ENCODE measurements around the gene CARD9.

Gene CARD9

GRCh38 chr9:136376457-136376856 lies 3.0 kb upstream of the CARD9 start:
- ChIA-PET CTCF (interaction anchor here (0.6 to 1.0 kb wide), 2 partner anchors 10 to 13 kb away, joined by 3 to 4 read pairs; partner anchors contain the start of gene DNLZ), POLR2A (interaction anchor here (1.8 to 1.9 kb wide), 2 partner anchors 10 to 13 kb away, joined by 5 to 16 read pairs; partner anchors contain the start of gene DNLZ)
- H3K36me3 ChIP-seq (ENCODE audit: control insufficient read depth in 2 of 2, insufficient read depth in 1 of 2, low read length in 2 of 2), result peaks cover 0 to 69% of the 10 kb centered on the region in 2 experiments; a peak in 1 of 3 replicates

GRCh38 chr9:136375096-136375495 lies 1.6 kb upstream of the CARD9 start:
- no peak overlapping the region for H3K27ac ChIP-seq (ENCODE audit: extremely low read depth, low read depth, low read length)
- TF ChIP-seq ZNF114 (tag by site-specific recombination; IDR thresholded peaks at IDR 0.05) (no peak), HOXC10 (CRISPR knock-in tag; IDR thresholded peaks at IDR 0.05) (no peak)
- no peaks in the 10 kb centered on the region for H3K4me1 ChIP-seq (ENCODE audit: control insufficient read depth, insufficient read depth, low read length)
- H3K4me3 ChIP-seq (ENCODE audit: low read depth, low read length), result no peak overlapping the region
- H3K36me3 ChIP-seq (ENCODE audit: control insufficient read depth in 2 of 2, insufficient read depth in 1 of 2, low read length in 2 of 2), result peaks cover 0 to 56% of the 10 kb centered on the region in 2 experiments; a peak in 1 of 3 replicates
- H3K9me3 ChIP-seq (ENCODE audit: control insufficient read depth, insufficient read depth, low read depth, low read length), result no peaks in the 10 kb centered on the region
- CTCF ChIA-PET, result interaction anchor here (1.4 kb wide), 1 partner anchor 12 kb away, joined by 16 read pairs; the partner anchor contains the start of gene DNLZ
- POLR2A ChIA-PET, result interaction anchor here (1.3 to 2.1 kb wide), 3 partner anchors 9 to 12 kb away, joined by 4 to 10 read pairs (median 7); partner anchors contain the start of gene DNLZ

More at GRCh38 chr9:136376457-136376856, 3.0 kb upstream of the CARD9 start:
- Histone ChIP-seq H3K27ac (ENCODE audit: extremely low read depth, low read depth, low read length) (no peak overlapping the region), H3K4me1 (ENCODE audit: control insufficient read depth, insufficient read depth, low read length) (no peaks in the 10 kb centered on the region), H3K9me3 (ENCODE audit: control insufficient read depth, insufficient read depth, low read depth, low read length) (no peaks in the 10 kb centered on the region), H3K4me3 (ENCODE audit: low read depth, low read length) (no peak overlapping the region)
- no peak for TF ChIP-seq ZNF548 (tag by site-specific recombination; IDR thresholded peaks at IDR 0.05)
- no peak for TF ChIP-seq ZSCAN30 (tag by site-specific recombination; IDR thresholded peaks at IDR 0.05)
- TF ChIP-seq ZNF19 (tag by site-specific recombination; IDR thresholded peaks at IDR 0.05; ENCODE audit: low read depth), result no peak
- TF ChIP-seq, protein P1, sequence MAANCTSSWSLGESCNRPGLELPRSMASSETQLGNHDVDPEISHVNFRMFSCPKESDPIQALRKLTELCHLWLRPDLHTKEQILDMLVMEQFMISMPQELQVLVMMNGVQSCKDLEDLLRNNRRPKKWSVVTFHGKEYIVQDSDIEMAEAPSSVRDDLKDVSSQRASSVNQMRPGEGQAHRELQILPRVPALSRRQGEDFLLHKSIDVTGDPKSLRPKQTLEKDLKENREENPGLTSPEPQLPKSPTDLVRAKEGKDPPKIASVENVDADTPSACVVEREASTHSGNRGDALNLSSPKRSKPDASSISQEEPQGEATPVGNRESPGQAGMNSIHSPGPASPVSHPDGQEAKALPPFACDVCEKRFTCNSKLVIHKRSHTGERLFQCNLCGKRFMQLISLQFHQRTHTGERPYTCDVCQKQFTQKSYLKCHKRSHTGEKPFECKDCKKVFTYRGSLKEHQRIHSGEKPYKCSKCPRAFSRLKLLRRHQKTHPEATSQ (tag by site-specific recombination; IDR thresholded peaks at IDR 0.05), result no peak
- no peak for TF ChIP-seq ZNF76 (tag by site-specific recombination; IDR thresholded peaks at IDR 0.05; ENCODE audit: borderline replicate concordance, low read depth)
- TF ChIP-seq ZNF404 (tag by site-specific recombination; IDR thresholded peaks at IDR 0.05), result no peak
- no peak for TF ChIP-seq ZNF621 (tag by site-specific recombination; IDR thresholded peaks at IDR 0.05)
- no peak for TF ChIP-seq ZNF426 (tag by site-specific recombination; IDR thresholded peaks at IDR 0.05)
- no peak for TF ChIP-seq ZNF544 (tag by site-specific recombination; IDR thresholded peaks at IDR 0.05)
- no peak for TF ChIP-seq ZNF169 (tag by site-specific recombination; IDR thresholded peaks at IDR 0.05)
- TF ChIP-seq ZNF362 (tag by site-specific recombination; IDR thresholded peaks at IDR 0.05), result no peak
- no peak for TF ChIP-seq ZNF133 (tag by site-specific recombination; IDR thresholded peaks at IDR 0.05)
- no peak for TF ChIP-seq ZBTB49 (tag by site-specific recombination; IDR thresholded peaks at IDR 0.05; ENCODE audit: low read depth)
- no peak for TF ChIP-seq ZNF175 (tag by site-specific recombination; IDR thresholded peaks at IDR 0.05)
- TF ChIP-seq ZNF837 (tag by site-specific recombination; IDR thresholded peaks at IDR 0.05), result no peak
- no peak for TF ChIP-seq BCL11A (tag by site-specific recombination; IDR thresholded peaks at IDR 0.05; ENCODE audit: low read depth)
- no peak for TF ChIP-seq ZFP41 (tag by site-specific recombination; IDR thresholded peaks at IDR 0.05; ENCODE audit: borderline replicate concordance)
- no peak for TF ChIP-seq ZNF626 (tag by site-specific recombination; IDR thresholded peaks at IDR 0.05)
- TF ChIP-seq ZNF157 (tag by site-specific recombination; IDR thresholded peaks at IDR 0.05), result no peak
- no peak for TF ChIP-seq HOXC10 (CRISPR knock-in tag; IDR thresholded peaks at IDR 0.05)

Measured in HEK293 (cell line).